GM19240 (cell line): Measurements from ENCODE around the gene CUL5.
"Not testable (repeated sequence)": the region's sequence is repeated elsewhere in the genome, so short reads cannot be mapped to it uniquely, and the experiment has no call there.

Source experiments
- DNase-seq: peaks from one replicate; pipeline ENCODE4 v3.0.0; 2011; ENCODE audit warnings: low spot score; ENCODE audit not compliant: insufficient read length

Gene CUL5

GRCh38 chr11:108111126-108111525 lies 102.4 kb downstream of the CUL5 start:
- DNase-seq = no peak

- no peak for DNase-seq
These were observed 103.4 kb downstream of the CUL5 start for GRCh38 chr11:108112057-108112456.

GRCh38 chr11:108115500-108116140 lies 106.9 kb downstream of the CUL5 start:
- DNase-seq = no peak

- no peak for DNase-seq
These were observed 109.2 kb downstream of the CUL5 start for GRCh38 chr11:108117746-108118371.

GRCh38 chr11:108120936-108121273 lies 112.2 kb downstream of the CUL5 start:
- not testable (repeated sequence) for DNase-seq

GRCh38 chr11:108121274-108122155 lies 112.8 kb downstream of the CUL5 start, which contains the start of gene ACAT1:
TSS of gene ACAT1 (plus strand) at chr11:108121567. CDS start at chr11:108121607, 40 bp downstream.
- DNase-seq = peak; percentile 80

- DNase-seq = no peak
These were observed 113.5 kb downstream of the CUL5 start for GRCh38 chr11:108122166-108122628.

GRCh38 chr11:108125096-108125495 lies 116.4 kb downstream of the CUL5 start:
- DNase-seq = no peak

GRCh38 chr11:108128772-108129171 lies 120.1 kb downstream of the CUL5 start:
- no peak for DNase-seq

GRCh38 chr11:108131993-108132392 lies 123.3 kb downstream of the CUL5 start:
- no peak for DNase-seq

GRCh38 chr11:108132993-108133538 lies 124.4 kb downstream of the CUL5 start:
- not testable (repeated sequence) for DNase-seq

GRCh38 chr11:108135845-108136544 lies 127.3 kb downstream of the CUL5 start:
- no peak for DNase-seq

GRCh38 chr11:108137212-108137611 lies 128.5 kb downstream of the CUL5 start:
- no peak for DNase-seq

- no peak for DNase-seq
These were observed 133.6 kb downstream of the CUL5 start for GRCh38 chr11:108142304-108142703.

- DNase-seq = no peak
These were observed 135.9 kb downstream of the CUL5 start for GRCh38 chr11:108144615-108145014.

- DNase-seq = no peak
These were observed 138.5 kb downstream of the CUL5 start for GRCh38 chr11:108147150-108147549.

- DNase-seq = no peak
These were observed 139.9 kb downstream of the CUL5 start for GRCh38 chr11:108148556-108148955.

- DNase-seq = no peak
These were observed 145.9 kb downstream of the CUL5 start for GRCh38 chr11:108154591-108154990.
